ENCODE data around the gene KRTAP10-10.
"Not testable (repeated sequence)": the region's sequence is repeated elsewhere in the genome, so short reads cannot be mapped to it uniquely, and the experiment has no call there.

The KRTAP10-10 gene

GRCh38 chr21:44626673-44627143 is 10.4 kb upstream of the KRTAP10-10 start, which contains the start of gene KRTAP10-9:
Gene KRTAP10-9 (plus strand): TSS chr21:44627093. CDS start chr21:44627172, 79 bp downstream.
- no peak for DNase-seq

- DNase-seq = not testable (repeated sequence)
Measured at GRCh38 chr21:44627181-44627822, 9.9 kb upstream of the KRTAP10-10 start.

GRCh38 chr21:44627831-44628233 is 9.3 kb upstream of the KRTAP10-10 start:
- not testable (repeated sequence) for DNase-seq

DNA sequence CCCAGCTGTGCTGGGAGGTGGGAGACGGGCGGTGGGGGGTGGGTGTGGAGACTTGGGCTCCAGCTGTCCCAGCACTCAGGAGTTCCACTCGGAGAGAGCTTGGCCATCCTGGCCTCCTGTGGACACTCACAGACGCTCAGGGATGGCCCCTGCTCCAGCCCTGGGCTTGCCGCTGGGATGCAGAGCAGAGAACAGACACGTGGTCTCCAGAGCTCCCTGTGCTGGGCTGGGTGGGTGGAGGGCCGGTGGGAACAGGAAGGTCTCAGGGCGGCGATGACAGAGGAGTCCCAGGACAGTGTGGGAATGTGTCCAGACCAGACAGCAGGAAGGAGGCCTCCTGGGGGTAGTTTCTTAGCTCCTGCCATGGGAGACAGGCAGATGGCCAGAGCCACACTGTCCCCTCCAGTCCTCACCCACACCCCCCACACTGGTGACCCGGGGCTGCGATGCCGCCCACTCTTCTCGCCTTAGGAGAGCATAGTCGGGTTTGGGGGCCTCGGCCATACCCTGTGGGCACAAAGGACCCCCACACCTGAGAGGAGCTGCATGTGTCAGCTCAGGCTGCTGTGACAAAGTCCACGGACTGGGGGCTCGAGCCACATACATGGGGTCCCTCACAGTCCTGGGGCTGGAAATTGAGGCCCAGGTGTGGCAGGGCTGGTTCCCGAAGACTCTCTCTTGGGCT is 8.3 kb upstream of the KRTAP10-10 start:
- DNase-seq = no peak

DNA sequence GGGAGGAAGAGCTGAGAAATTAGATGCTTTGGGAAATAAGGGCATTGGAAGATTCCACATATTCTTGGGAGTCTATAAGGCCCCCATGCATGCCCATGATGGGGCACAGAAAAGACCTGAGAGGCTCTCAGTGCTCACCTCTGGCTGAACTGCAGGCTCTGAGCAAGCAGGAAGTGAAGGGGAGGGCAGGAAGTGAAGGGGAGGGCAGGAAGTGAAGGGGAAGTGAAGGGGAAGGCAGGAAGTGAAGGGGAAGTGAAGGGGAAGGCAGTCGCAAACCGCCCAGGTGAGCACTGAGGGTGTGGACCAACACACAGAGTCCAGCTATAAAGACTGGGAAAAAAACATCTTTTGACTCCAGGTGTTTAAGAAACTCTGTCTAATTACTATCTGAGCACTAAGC is 6.7 kb upstream of the KRTAP10-10 start:
- no peak for DNase-seq

DNA sequence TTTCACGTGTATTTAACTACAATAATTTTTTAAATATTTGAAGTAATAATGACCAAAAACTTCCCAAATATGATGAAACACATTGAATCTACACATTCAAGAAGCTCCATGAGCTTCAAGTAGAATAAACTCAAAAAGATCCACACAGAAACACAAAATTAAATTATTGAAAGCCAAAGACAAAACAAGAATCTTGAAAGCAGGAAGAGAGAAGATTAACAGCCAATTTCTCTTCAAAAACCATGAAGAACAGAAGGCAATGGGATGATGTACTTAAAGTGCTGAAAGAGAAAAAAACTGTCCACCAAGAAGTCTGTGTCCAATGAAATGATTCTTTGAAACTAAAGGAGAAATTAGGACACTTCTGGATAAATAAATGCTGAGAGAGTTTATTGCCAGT is 5.1 kb upstream of the KRTAP10-10 start:
- DNase-seq = no peak

DNA sequence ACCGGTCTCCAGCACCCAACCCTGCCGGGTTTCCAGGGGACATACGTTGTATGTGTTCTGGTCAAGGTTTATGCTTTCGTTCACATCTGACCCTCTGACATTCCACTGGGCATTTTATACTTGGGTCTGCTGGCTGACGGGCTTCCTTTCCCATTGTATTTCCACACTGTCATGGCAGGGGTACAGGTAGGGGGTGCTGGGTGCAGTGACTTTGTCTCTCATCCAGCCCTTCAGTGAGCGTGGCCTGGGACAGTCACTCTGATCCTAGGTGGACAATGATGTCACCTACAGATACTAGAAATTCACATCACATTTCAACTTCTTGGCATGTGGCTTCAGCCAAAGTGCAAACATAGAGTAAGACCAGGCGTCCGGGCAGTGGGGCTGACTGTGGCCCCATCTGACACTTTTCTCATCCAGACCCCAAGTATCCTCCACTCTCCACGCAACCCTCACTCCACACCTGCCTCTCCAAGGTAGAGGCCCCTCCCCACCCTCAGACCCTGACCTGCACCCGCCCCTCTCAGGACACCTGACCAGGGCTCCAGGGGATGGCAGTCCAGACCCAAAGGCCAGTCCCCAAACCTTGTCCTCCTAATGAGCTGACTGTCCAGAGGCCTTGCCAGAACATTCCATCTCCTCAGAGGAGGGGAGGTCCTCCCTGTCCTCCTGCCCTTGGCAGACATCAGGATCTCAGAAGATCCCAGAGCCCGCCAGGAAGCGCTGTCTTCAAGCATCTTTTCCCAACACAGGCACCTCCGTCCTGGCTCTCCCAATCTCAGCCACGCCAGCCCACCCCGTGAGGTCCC is 743 bp upstream of the KRTAP10-10 start:
- DNase-seq = no peak

- not testable (repeated sequence) for DNase-seq
Measured at GRCh38 chr21:44637851-44638348, 744 bp downstream of the KRTAP10-10 start.

- not testable (repeated sequence) for DNase-seq
Measured at GRCh38 chr21:44638506-44639330, 1.6 kb downstream of the KRTAP10-10 start.

GRCh38 chr21:44639331-44639655 is 2.1 kb downstream of the KRTAP10-10 start:
- no peak for DNase-seq

- DNase-seq = no peak
Measured at GRCh38 chr21:44640761-44641160, 3.6 kb downstream of the KRTAP10-10 start.

DNA sequence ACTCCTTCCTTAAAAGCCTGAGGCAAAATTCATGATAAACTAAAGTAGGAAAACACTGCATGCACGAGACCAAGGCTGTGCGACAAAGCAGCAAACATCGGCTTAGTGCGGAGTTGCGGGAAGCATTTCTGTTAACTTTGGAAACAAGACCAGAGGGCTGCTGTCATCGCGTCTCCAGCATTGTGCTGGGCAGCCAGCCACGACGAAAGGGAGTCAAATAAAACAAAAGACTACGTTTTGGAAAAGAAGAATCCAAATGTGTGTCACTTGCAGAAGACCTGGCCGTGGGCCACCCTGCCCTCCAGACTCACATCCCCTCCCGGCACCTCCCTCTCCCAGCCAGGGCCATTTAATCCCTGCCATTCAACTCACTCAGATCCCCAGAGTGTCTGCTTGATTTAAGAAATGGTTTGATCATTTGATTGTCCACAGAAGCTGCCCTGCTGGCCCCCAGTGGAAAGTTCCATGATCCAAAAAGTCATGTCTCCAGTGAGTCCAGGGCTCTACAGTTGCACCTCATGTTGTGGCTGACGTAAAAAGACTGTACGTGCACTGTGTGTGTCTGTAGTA is 6.7 kb downstream of the KRTAP10-10 start:
- DNase-seq = no peak

DNA sequence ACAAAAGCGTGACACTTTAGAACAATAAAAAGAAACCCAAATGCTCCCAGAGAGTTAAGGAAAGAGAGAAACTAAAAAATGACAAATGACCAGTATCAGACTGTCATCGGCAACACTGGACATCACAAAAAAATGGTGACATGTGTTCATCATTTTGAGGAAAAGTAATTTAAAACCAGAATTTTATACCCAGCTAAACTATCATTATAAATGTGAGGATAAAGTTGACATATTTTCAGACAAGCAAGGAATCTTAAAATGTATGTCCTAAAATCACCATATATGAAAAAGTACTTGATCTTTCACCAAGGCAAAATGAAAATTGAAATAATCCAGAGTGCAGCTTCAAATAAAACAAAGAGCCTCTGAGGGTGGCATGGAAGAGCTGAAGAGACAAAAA is 7.7 kb downstream of the KRTAP10-10 start:
- no peak for DNase-seq

DNA sequence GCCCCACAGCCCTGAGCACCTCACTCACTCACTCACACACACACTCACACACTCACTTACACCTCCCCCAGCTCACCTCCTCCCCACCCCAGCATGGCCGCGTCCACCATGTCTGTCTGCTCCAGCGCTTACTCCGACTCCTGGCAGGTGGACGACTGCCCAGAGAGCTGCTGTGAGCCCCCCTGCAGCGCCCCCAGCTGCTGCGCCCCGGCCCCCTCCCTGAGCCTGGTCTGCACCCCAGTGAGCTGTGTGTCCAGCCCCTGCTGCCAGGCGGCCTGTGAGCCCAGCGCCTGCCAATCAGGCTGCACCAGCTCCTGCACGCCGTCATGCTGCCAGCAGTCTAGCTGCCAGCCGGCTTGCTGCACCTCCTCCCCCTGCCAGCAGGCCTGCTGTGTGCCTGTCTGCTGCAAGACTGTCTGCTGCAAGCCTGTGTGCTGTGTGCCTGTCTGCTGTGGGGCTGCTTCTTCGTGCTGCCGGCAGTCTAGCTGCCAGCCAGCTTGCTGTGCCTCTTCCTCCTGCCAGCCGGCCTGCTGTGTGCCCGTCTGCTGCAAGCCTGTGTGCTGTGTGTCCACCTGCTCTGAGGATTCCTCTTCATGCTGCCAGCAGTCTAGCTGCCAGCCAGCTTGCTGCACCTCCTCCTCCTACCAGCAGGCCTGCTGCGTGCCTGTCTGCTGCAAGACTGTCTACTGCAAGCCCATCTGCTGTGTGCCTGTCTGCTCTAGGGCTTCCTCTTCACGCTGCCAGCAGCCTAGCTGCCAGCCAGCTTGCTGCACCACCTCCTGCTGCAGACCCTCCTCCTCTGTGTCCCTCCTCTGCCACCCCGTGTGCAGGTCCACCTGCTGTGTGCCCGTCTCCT is 9.4 kb downstream of the KRTAP10-10 start, which contains the start of gene KRTAP10-11:
Gene KRTAP10-11 (plus strand): TSS at position 49 of the 856 bp plus-strand sequence. CDS start 45 bp downstream, at position 94.
- DNase-seq = not testable (repeated sequence)

DNA sequence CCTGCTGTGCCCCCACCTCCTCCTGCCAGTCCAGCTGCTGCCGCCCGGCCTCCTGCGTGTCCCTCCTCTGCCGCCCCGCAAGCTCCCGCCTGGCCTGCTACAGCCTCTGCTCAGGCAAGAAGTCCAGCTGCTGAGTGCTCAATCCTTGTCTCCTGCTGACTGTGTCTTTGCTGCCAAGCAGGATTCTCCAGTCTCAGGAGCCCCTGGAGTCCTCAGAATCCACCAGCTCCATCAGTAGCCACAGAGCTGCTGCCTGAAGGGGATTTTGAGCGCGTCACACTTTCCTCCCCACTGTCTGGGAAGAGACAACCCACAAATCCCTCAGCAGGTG is 10.0 kb downstream of the KRTAP10-10 start:
- no peak for DNase-seq

- no peak for DNase-seq
Measured at GRCh38 chr21:44648557-44649311, 11.6 kb downstream of the KRTAP10-10 start.

DNA sequence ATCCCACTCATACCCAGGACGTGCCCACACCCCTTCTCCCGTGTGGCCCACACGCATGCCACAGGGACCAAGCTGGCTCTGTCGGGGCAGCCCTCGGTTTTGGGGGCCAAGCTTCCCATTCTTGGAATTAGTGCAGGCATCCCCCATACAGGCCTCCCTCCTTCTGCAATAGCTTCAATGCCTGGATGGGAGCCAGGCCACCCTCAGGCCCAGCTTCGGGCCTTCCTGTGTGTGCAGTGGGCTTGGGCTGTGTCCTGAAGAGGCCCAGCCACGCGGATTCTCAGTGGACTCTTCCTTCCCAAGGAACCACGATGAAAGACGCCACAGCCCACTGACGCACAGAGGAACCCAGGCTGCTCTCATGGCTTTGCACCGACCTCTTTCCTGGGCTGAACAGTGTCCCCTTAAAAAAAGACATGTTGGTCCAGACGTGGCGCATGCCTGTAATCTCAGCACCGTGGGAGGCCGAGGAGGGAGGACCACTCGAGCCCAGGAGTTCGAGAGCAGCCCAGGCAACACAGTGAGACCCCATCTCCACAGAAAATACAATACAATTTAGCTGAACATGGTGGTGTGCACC is 12.5 kb downstream of the KRTAP10-10 start:
- no peak for DNase-seq

- DNase-seq = no peak
Measured at GRCh38 chr21:44650265-44650972, 13.3 kb downstream of the KRTAP10-10 start.

All from right kidney (tissue), 1 donor.